ENCODE data around the gene C2CD2. TPM values are rescaled to one million over a fixed set of nuclear protein-coding genes. Genes with fewer than 3 reads are reported as not detected.

Gene C2CD2
- total RNA-seq, 4 donors from 2014 or later, result 1.7 to 7.2 (median 2.4) TPM

DNA sequence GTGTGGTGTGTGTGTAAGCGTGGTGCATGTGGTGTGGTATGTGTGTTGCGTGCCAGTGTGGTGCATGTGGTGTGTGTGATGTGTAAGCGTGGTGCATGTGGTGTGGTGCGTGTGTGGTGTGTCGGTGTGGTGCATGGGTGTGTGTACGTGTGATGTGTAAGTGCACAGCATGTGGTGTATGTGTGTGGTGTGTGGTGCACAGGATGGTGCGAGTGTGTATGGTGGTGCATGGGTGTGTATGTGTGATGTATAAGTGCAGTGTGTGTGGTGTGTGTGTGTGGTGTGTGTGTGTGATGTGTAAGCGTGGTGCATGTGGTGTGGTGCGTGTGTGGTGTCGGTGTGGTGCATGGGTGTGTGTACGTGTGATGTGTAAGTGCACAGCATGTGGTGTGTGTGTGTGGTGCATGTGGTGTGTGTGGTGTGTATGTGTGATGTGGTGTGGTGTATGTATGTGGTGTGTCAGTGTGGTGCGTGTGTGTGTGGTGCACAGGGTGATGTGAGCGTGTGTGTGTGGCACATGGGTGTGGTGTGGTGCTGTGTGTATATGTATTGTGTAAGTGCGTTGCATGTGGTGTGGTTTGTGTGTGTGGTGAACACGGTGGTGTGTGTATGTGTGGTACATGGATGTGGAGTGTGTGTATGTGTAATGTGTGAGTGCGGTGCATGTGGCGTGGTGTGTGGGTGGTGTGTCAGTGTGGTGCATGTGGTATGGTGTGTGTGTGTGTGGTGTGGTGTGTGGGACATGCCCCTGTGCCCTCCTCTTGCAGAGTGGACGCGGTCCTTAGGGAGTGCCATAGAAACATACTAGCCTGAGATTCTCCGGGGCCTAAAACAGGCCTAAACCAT, 1.1 kb upstream of the C2CD2 start:
- H3K27me3 ChIP-seq, result peaks cover 0 to 17% (median 0%) of the 10 kb centered on the region in 3 donors
- ATAC-seq, result no peak
- intact Hi-C loops (cut with DNase I; ENCODE audit: low total_unique reads) (loop anchor here (1.0 to 10.0 kb wide), 4 partner anchors 54 to 280 kb away; partner anchors contain the start of gene PRDM15), in situ Hi-C loops (cut with MboI; ENCODE audit: low sequenced_read_pairs in 4 of 4) (no loop called here)
- H3K9me3 ChIP-seq, result no peaks in the 10 kb centered on the region
- no peak for DNase-seq
- H3K4me3 ChIP-seq, result no peak overlapping the region
- TF ChIP-seq, protein P1, sequence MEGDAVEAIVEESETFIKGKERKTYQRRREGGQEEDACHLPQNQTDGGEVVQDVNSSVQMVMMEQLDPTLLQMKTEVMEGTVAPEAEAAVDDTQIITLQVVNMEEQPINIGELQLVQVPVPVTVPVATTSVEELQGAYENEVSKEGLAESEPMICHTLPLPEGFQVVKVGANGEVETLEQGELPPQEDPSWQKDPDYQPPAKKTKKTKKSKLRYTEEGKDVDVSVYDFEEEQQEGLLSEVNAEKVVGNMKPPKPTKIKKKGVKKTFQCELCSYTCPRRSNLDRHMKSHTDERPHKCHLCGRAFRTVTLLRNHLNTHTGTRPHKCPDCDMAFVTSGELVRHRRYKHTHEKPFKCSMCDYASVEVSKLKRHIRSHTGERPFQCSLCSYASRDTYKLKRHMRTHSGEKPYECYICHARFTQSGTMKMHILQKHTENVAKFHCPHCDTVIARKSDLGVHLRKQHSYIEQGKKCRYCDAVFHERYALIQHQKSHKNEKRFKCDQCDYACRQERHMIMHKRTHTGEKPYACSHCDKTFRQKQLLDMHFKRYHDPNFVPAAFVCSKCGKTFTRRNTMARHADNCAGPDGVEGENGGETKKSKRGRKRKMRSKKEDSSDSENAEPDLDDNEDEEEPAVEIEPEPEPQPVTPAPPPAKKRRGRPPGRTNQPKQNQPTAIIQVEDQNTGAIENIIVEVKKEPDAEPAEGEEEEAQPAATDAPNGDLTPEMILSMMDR (IDR thresholded peaks at IDR 0.05 in 4 of 5, conservative IDR thresholded peaks at IDR 0.05 in 1 of 5), result no peak
- TF ChIP-seq POLR2A (IDR thresholded peaks at IDR 0.05), result no peak
- no peaks in the 10 kb centered on the region for H3K36me3 ChIP-seq
- H3K4me1 ChIP-seq, result peaks cover 35 to 38% of the 10 kb centered on the region in 2 donors
- H3K27ac ChIP-seq, result peak overlapping the region in 1 of 4 donors; percentile 57

GRCh38 chr21:41953249-41953830, 478 bp downstream of the C2CD2 start:
- Histone ChIP-seq H3K4me1 (peaks cover 26 to 36% of the 10 kb centered on the region in 2 donors), H3K4me3 (peak overlapping the region; percentile 61 to 68 (median 62)), H3K27me3 (peaks cover 0 to 17% (median 0%) of the 10 kb centered on the region in 3 donors), H3K36me3 (no peaks in the 10 kb centered on the region), H3K27ac (peak overlapping the region; percentile 53 to 71 (median 64)), H3K9me3 (no peaks in the 10 kb centered on the region)
- DNase-seq (no peak), ATAC-seq (peak; percentile 26 to 32)
- intact Hi-C loops (cut with DNase I; ENCODE audit: low total_unique reads), result loop anchor here (10.0 kb wide), 1 partner anchor 281 kb away; no protein-coding TSS in a partner anchor
- TF ChIP-seq, protein P1 (IDR thresholded peaks at IDR 0.05 in 4 of 5, conservative IDR thresholded peaks at IDR 0.05 in 1 of 5), result no peak
- TF ChIP-seq POLR2A (IDR thresholded peaks at IDR 0.05), result no peak
- in situ Hi-C loops (cut with MboI; ENCODE audit: low sequenced_read_pairs in 4 of 4), result no loop called here

- peaks cover 25 to 36% of the 10 kb centered on the region in 2 donors for H3K4me1 ChIP-seq
- H3K27ac ChIP-seq, result peak overlapping the region; percentile 53 to 71 (median 64)
- peak overlapping the region; percentile 61 to 68 (median 62) for H3K4me3 ChIP-seq
- ATAC-seq, result no peak
- H3K27me3 ChIP-seq, result peaks cover 0 to 17% (median 0%) of the 10 kb centered on the region in 3 donors
- no peaks in the 10 kb centered on the region for H3K9me3 ChIP-seq
- DNase-seq, result no peak
- intact Hi-C loops (cut with DNase I; ENCODE audit: low total_unique reads), result loop anchor here (10.0 kb wide), 1 partner anchor 282 kb away; no protein-coding TSS in a partner anchor
- TF ChIP-seq POLR2A (IDR thresholded peaks at IDR 0.05), result no peak
- TF ChIP-seq, protein P1 (IDR thresholded peaks at IDR 0.05 in 4 of 5, conservative IDR thresholded peaks at IDR 0.05 in 1 of 5), result no peak
- no peaks in the 10 kb centered on the region for H3K36me3 ChIP-seq
- in situ Hi-C loops (cut with MboI; ENCODE audit: low sequenced_read_pairs in 4 of 4), result no loop called here
Measured at GRCh38 chr21:41952568-41953248, 1.1 kb downstream of the C2CD2 start.

- ATAC-seq (no peak), DNase-seq (no peak)
- H3K36me3 ChIP-seq, result no peaks in the 10 kb centered on the region
- intact Hi-C loops (cut with DNase I; ENCODE audit: low total_unique reads), result loop anchor here (10.0 kb wide), 1 partner anchor 283 kb away; no protein-coding TSS in a partner anchor
- in situ Hi-C loops (cut with MboI; ENCODE audit: low sequenced_read_pairs in 4 of 4), result no loop called here
- H3K9me3 ChIP-seq, result no peaks in the 10 kb centered on the region
- peak overlapping the region; percentile 61 to 68 (median 62) for H3K4me3 ChIP-seq
- peaks cover 0 to 17% (median 0%) of the 10 kb centered on the region in 3 donors for H3K27me3 ChIP-seq
- peaks cover 23 to 32% of the 10 kb centered on the region in 2 donors for H3K4me1 ChIP-seq
- TF ChIP-seq, protein P1 (IDR thresholded peaks at IDR 0.05 in 4 of 5, conservative IDR thresholded peaks at IDR 0.05 in 1 of 5), result no peak
- no peak for TF ChIP-seq POLR2A (IDR thresholded peaks at IDR 0.05)
- H3K27ac ChIP-seq, result no peak overlapping the region
Measured at GRCh38 chr21:41951876-41952567, 1.8 kb downstream of the C2CD2 start.

Data from gastrocnemius medialis (tissue), 4 donors.